Central memory CD4-positive, alpha-beta T cell (primary cell): ENCODE measurements around the gene SLC43A1.
A peak's percentile ranks its signal among the peaks of the same experiment; 100 is the strongest.
"Not testable (repeated sequence)": the region's sequence is repeated elsewhere in the genome, so short reads cannot be mapped to it uniquely, and the experiment has no call there.

Experiments
- DNase-seq: peaks from one replicate; pipeline ENCODE4 v3.0.0; 2022
- total RNA-seq, 3 experiments: gene quantifications; one replicate each; lab custom pipeline; 2026; lab: John Stamatoyannopoulos, UW

SLC43A1 gene
- 7.9 to 25.7 (median 23.8) reads per million in 3 experiments for total RNA-seq

DNA sequence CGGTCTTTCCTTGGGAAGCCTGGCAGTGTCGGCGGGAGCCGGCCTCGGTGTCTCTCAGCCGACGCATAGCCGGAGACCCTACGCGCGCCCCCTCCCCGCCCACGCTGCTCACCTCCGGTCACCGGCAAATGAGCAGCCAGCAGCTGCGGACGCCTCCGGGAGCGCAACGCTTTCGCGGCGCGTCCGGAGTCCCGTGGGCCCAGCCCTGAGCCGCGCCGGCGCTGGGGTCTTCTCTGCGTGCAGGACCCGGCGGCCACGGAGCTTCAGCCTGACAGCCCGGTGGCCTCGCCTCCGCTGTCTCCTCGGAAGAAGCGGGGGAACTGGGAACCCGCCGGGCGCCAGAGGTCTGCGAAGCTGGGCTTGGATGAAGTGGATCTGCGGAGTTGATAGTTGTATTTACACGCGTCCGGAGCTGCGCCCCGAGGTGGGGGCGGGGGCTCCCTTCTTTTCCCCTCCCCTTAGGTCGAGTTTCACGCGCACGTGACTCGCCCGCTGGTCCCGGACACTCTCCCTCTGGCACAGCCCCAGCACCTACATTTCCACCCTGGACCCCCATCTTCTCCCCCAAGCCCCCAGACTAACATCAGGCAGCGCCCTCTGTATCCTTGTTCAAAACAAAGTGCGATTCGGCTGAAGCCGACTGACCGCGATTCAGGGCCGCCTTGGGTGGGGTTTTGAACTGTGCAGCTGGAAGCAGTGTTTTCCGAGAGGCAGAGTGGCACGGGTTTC lies at the start of gene SLC43A1:
Gene SLC43A1 (minus strand): TSS at position 371 of the 729 bp plus-strand sequence. CDS start 1,591 bp downstream, outside the sequence.
- DNase-seq, result no peak

DNA sequence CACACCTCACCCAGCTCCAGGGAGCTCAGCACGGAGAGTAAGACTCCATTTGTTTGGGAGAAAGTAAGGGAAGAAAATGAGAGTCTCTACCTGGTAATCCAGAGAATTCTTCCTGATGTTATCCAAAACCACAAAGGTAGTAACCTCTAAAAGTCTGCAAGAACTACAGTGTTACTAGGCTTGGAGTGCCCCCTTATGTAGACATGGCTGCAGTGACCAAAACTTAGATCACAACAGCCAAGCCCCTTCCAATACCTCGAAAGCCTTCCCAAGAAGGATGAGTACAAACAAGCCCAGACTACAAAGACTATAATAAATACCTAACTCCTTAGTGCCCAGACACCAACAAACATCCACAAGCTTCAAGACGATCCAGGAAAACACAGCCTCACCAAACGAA lies 47.1 kb upstream of the SLC43A1 start:
- DNase-seq, result no peak

DNA sequence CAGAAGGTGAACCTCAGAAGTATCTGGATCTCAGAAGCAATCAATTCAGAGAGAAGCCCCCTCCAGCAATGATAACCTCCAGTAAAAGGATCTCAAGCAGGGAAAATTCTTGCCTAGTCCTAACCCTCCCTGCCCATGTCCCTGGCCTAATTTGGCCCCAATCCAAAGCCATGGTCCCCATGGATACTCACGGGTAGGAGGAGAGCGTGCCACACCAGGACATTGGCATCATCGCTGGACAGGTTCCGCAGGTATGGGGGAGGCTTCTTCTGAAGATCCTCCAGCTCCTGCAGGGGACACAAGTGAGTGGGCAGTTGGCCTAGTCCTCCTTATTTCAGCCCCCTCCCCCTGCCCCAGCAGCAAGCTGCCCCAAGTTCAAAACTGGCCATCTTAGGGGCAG lies 44.6 kb upstream of the SLC43A1 start:
- no peak for DNase-seq

DNA sequence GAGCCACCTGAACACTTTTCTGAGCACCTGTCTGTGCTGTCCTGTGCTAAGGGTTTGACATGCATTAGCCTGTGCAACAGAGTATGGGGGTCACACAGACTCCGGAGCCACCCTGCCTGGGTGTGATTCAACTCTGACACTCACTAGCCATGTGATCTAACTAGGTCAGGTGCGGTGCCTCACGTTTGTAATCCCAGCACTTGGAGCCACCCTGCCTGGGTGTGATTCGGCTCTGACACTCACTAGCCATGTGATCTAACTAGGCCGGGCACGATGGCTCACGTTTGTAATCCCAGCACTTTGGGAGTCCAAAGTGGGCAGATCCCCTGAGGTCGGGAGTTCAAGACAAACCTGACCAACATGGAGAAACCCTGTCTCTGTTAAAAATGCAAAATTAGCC lies 40.5 kb upstream of the SLC43A1 start:
- DNase-seq, result no peak

DNA sequence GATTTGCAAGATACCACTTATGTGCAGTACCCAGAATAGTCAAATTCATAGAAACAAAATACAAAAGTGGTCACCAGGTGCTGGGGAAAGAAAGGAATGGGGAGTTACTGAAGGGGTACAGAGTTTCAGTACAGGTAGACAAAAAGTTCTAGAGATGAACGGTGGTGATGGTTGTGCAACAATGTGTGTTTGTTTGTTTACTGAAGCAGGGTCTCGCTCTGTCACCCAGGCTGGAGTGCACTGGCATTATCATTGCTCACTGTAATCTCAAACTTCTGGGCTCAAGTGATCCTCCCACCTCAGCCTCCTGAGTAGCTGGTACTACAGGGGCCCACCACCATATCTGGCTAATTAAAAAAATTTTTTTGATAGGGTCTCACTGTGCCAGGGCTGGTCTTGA lies 39.9 kb upstream of the SLC43A1 start:
- no peak for DNase-seq

DNA sequence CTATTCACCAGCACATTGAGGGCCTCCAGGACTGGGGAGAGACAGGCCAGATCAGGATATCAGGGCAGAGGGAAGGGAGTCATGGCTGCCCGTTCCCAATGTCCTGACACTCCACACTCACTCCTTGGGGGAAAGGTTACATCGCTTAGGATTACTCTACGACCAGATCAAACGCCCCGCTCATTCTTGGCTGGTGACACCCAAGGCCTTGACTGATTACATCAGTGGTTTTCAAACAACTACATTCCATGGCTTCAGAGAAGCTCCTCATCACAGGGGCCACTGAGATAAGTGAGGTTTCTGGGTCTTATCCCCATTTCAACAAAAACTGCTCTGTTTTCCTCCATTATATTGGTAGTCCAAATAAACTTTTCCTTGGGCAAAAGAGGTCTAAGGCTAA lies 37.0 kb upstream of the SLC43A1 start:
- DNase-seq, result no peak

DNA sequence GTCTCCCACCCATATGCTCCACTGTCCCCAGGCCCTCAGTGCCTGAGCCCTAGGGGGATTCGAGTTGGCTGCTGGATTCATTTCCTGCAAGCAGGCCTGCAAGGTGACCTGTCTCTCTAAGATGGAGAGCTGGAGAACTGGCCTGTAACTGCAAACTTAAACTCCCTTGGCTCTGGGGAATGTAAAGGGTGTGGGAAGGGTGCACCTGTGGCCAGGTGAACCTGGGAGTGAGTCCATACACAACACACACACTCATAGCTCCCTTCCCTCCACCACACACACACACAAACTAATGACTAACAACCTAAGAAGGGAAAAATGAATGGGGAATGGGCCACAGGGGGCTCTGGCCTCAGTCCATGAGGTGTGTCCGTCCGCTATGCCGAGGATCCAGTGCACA lies 36.4 kb upstream of the SLC43A1 start:
- no peak for DNase-seq

DNA sequence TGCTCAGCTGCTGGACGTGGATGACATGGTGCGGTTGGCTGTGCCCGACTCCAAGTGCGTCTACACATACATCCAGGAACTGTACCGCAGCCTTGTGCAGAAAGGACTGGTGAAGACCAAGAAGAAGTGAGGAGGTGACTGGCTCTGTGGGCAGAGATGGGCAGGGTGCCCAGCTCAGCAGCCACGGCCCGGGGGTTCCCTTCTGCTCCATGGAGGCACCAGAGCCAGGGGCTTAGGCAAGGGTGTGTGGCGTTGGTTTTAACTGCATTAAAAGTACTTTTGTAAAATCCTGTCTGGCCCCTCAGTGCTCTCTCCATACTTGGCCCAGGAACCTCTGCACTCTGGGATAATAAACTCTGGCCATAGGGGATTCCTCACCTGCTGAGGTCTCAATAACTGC lies 34.5 kb upstream of the SLC43A1 start:
- no peak for DNase-seq

DNA sequence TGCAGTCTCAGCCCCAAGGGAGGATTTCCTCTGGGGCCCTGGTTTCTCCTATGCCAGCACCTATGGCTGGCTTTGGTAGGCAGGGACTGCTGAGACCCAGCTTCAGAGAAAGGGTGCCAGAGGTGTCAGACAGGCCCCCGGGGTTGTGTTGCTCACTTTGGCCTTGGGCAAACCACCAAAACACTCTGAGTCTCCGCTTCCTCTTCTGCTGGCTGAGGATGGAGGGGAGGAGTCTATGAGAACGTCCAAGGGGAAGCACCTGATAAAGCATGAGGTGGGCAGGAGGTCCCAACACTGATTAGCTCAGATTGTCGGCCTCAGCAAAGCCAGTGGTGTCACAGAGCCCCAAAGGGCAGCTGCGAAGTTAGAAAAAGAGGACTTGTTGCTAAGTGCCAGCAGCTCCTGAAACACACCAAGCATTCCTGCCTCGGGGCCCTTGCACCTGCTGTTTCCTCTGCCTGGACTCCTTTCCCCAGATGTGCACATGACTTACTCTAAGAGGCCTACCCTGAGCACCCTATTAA lies 32.4 kb upstream of the SLC43A1 start:
- no peak for DNase-seq

DNA sequence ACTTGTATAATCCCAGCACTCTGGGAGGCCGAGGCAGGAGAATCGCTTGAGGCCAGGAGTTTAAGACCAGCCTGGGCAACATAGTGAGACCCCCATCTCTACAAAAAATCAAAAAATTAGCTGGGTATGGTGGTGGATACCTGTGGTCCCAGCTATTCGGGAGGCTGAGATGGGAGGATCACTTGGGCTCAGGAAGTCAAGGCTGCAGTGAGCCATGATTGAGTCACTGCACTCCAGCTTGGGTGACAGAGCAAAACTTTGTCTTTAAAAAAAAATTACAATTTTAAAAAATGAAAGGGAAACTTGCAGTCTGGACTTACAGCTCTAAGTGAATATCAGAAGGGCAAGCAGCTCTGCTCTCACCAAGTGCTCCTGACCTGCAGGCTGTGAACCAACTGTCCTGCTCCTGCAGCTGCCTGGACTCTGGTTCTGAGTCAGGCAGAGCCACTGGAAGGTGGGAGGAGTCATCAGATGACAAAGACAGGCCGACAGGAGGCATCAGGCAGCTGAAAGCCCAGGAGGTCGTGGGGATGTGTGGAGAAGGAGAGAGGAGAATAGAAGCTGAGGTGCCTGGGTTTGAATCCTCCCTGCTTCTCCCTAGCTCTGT lies 31.5 kb upstream of the SLC43A1 start:
- no peak for DNase-seq

DNA sequence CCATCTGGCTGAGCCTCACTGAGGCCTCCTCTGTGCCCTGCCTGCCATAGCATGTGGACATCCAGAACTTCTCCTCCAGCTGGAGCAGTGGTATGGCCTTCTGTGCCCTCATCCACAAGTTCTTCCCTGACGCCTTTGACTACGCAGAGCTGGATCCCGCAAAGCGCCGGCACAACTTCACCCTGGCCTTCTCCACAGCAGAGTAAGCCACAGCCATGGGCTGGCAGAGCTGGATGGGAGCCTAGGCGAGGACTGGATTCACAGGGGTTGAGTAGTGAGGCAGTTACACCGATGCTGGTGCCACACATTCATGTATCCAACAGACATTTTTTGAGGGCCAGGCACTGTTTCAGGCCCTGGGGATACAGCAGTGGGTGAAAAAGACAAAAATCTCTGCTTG lies 30.9 kb upstream of the SLC43A1 start:
- no peak for DNase-seq

DNA sequence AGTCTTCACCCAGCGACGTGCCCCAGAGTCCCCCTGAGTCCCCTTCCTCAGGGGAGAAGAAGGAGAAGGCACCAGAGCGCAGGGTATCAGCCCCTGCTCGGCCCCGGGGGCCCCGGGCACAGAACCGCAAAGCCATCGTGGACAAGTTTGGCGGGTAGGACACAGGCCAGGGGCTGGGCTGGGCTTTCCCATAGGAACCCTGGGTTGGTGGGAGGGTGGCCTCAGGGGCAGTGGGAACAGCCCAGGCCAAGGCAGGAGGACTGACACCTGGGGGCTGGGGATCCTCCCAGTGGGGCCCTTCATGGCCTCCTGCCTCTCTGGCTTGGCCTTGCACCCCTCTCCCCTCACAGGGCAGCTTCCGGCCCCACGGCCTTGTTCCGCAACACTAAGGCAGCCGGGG lies 30.4 kb upstream of the SLC43A1 start:
- no peak for DNase-seq

DNA sequence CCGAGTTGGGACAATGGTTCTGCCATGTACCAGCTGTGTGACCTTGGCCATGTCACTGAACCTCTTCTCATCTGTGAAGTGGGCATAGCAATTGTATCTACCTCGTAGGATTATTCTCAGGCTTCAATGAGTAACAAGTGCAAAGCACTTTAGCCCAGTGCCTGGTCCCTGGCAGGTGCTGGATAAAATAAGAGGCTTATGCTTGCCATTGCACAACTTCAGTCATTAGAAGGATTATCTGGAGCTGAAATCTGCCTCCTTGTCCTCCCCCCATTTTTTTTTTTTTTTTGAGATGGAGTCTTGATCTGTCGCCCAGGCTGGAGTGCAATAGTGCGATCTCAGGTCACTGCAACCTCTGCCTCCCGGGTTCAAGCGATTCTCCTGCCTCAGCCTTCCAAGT lies 29.1 kb upstream of the SLC43A1 start:
- DNase-seq, result no peak

DNA sequence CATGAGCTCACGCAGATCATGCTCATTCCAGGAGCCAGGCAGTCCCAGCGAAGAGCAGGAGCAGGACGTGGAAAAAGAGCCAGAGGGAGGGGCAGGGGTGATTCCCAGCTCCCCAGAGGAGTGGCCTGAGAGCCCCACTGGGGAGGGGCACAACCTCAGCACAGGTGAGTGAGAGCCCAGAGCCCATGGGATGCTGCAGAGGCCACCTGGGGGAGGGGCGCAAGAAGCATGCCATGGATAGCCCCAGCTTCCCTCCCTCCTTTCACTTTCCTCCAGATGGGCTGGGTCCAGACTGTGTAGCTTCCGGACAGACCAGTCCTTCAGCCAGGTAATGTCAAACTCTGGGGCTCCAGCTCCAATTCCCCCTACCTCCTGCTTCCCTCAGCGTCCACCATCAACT lies 28.1 kb upstream of the SLC43A1 start:
- DNase-seq, result no peak

DNA sequence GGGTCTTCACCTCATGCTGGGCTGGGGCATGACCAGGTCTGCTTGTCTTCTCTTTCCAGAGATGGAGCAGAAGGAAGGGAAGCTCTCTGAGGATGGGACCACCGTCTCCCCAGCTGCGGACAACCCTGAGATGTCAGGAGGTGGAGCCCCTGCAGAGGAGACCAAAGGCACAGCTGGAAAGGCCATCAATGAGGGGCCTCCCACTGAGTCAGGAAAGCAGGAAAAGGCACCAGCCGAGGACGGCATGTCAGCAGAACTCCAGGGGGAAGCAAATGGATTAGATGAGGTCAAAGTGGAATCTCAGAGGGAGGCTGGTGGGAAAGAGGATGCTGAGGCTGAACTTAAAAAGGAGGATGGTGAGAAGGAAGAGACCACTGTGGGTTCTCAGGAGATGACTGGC lies 27.1 kb upstream of the SLC43A1 start:
- DNase-seq, result no peak

DNA sequence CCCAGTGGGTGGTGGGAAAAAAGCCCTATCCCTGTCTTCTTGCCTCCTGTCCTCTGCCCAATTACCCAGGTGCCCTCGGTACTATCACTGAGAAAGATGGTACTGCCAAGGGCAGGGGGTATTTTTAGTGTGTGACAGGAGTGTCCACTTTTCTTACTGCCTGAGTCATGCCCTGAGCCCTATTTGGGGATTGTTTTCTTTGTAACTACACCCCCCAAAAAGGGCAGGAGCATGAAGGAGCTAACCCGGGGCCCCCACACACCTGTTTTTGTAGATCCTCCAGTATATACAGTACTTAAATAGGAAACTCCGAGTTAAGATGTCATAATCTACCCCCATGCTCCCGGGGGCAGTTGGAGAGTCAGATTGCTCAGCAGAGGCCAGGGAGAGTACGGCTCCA lies 25.7 kb upstream of the SLC43A1 start:
- DNase-seq, result no peak

DNA sequence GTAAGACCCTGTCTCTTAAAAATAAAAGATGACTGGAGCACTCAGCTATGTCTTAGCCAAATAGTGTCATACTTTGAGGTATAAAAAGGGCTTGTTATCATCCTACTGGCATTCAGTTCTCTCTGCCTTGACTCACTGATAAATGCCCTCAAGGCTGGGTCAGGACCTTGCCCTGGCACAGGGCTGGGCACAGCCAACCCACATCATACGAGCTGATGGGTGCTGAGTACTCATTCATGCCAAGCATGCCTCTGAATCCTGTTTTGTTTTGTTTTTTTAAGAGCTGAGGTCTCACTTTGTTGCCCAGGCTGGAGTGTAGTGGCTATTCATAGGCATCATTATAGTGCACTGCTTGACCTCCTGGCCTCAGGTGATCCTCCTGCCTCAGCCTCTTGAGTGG lies 23.8 kb upstream of the SLC43A1 start:
- DNase-seq, result no peak

DNA sequence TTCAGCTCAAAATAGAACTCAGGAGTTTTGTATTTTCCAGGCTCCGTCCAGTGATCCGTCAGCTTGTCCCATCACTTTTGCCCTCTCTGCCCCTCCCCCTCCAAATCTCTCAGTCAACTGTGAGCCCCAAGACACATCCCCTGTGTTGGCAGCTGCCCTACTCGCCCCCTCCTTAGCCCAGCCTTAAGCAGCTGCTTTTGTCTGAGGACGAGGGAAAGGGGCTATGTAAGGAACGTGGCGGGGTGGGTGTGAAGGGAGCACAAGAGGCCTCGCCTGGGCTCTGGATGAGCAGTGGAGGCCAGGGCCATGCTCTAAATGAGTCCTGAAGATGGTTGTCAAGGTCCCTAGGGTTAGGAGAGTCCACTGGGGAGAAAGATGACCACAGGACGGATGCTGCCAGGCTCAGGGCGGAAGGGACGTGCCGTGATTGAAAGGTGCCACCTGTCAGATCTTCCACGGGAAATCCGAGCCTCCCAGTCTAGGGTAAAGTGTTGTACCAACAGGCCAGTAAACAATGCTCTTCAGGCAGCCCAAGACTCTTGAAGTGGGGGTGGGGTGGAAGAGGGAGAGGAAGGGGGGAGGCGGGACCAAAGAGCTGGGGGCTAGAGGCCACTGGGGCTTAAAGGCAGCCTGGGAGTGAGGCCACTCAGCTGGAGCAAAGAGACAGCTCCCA lies 21.6 kb upstream of the SLC43A1 start, which contains the start of gene SMTNL1:
Gene SMTNL1 (plus strand): TSS at position 649 of the 673 bp plus-strand sequence. CDS start 5,048 bp downstream, outside the sequence.
- no peak for DNase-seq

DNA sequence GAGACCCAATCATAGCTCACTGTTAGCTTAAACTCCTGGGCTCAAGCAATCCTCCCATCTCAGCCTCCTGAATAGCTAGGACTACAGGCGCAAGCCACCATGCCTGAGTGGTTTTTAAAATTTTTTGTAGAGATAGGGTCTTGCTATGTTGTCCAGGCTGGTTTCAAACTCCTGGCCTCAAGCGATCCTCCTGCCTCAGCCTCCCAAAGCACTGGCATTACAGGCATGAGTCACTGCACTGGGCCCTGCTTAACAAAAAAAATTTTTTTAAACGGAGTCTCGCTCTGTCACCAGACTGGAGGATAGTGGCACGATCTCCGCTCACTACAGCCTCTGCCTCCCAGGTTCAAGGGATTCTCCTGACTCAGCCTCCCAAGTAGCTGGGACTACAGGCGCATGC lies 18.9 kb upstream of the SLC43A1 start:
- DNase-seq, result not testable (repeated sequence)

DNA sequence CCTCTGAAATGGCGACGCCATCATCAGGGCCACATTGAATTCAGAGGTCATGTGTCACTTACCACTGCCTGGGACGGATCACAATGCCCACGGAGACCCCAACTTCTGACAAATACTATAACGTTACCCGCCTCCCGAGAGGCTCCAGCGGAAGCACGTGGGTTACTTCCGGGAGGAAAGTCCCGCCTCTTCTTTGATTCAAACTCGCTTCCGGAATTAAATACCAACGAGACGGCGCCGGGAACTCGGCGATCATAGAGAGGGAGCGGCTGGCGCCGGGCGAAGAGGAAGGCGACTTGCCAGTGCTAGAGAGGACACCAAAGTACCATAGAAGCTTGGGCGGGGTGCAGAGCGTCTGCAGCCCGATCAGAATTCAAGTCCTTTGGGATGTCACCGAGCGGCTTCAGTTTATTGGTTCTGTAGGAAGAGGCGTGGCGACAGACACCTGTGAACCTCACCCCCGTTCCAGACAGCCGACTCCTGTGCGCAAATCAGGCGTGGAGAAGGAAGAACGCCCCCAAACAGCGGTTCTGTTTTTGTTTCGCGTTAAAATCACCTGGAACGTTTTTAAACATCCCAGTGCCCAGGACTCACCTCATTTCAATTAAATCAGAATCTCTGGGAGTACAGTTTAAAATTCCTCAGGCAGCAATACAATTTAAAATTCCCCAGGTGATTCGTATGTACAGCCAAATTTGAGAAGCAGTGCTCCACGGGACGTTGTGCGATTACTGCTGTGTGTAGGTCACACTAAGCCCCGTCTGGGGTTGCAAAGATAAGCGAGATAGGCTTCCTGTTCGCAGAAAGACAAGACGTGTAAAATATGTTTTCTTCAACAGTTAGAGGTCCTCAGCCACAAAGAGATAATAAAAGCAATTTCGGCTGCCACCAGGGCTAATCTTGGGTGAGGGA lies 15.3 kb upstream of the SLC43A1 start, which contains the start of gene TIMM10:
Gene TIMM10 (minus strand): TSS at position 159 of the 912 bp plus-strand sequence. CDS start 565 bp downstream, outside the sequence.
- peak; percentile 97 for DNase-seq

DNA sequence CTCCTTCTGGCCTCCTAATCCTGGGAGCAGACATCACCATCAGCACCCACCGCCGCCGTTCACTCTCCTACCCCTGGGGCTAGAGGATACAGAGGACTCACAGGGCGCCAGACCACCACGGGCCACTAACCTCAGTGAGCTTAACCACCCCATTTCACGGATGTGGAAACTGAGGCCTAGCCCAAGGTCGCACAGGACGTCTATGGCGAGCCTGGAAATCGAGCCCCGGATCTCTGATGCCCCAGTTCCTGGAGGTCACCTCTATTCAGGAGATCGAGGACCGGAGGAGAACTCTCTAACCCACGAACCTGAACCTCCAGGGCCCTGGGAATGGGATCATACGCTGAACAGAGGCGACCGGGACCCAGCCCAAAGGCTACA lies 14.7 kb upstream of the SLC43A1 start:
- no peak for DNase-seq

DNA sequence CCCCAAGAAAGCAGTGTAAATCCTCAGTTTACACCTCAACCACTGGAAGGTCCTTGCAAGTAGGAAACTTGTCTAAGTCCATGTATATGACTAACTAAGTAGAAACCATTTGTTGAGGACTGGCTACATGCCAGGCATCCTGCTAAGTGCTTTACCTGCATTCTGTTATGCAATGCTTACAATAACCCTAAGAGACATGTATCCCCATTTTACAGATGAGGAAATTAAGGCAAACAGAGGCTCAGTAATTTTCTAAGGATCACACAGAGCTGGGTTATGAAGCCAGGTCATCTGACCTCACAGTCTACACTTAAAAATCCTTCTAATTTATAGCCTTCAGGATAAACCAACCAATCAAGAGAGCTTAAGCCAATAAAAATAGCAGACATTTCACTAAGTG lies 13.5 kb upstream of the SLC43A1 start:
- DNase-seq, result no peak
